ENCODE data around the gene ADAM12. TPM values are rescaled to one million over a fixed set of nuclear protein-coding genes. Genes with fewer than 3 reads are reported as not detected.

Gene ADAM12
- total RNA-seq, 2 donors from 2014 or later = 0.14 to 1.9 TPM

DNA sequence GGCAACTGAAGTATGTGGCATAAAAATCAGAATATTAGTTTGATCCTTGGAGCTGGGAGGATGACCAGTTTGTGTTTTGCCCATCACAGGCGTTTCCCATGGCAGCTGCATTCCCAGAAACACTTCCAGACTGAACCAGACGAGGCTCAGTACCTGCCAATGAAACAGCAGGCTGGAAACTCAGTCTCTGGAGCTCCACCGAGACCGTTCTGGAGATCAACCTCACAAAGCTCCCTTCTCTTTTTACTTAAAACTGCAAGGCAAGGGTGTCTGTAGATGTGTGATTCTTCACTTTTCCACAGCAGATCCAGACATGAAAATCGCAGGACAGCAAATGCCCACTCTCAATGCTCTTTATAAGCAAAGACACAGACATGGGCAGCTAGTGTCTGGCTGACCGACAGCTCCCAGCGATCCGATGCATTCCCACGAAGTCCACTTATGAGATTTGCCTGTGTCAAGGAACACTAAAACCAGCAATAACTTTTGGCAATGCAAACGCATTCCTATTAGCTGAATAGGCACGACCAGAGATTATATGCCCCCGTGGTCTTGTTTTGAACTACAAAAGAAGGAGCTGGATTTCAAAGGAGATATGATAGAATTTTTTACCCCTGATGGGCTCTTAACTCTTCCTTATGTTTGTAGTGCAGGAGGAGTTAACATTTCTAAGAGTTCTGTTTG is 72.6 kb downstream of the ADAM12 start:
- TF ChIP-seq POLR2A (IDR thresholded peaks at IDR 0.05) (no peak), CTCF (IDR thresholded peaks at IDR 0.05) (no peak), POLR2AphosphoS5 (IDR thresholded peaks at IDR 0.05) (no peak)
- no peaks in the 10 kb centered on the region for H3K9me3 ChIP-seq
- no peak overlapping the region for H3K4me3 ChIP-seq
- WGBS = 15% methylated on average over 12 of the region's 12 CpGs
- no peaks in the 10 kb centered on the region for H3K4me1 ChIP-seq (replicated peaks)
- H3K27ac ChIP-seq = no peak overlapping the region
- DNase-seq (ENCODE audit: low spot score) = no peak
- no peaks in the 10 kb centered on the region for H3K36me3 ChIP-seq
- intact Hi-C loops (cut with DNase I) = no loop called here
- no peaks in the 10 kb centered on the region for H3K27me3 ChIP-seq (replicated peaks; ENCODE audit: insufficient read depth)

DNA sequence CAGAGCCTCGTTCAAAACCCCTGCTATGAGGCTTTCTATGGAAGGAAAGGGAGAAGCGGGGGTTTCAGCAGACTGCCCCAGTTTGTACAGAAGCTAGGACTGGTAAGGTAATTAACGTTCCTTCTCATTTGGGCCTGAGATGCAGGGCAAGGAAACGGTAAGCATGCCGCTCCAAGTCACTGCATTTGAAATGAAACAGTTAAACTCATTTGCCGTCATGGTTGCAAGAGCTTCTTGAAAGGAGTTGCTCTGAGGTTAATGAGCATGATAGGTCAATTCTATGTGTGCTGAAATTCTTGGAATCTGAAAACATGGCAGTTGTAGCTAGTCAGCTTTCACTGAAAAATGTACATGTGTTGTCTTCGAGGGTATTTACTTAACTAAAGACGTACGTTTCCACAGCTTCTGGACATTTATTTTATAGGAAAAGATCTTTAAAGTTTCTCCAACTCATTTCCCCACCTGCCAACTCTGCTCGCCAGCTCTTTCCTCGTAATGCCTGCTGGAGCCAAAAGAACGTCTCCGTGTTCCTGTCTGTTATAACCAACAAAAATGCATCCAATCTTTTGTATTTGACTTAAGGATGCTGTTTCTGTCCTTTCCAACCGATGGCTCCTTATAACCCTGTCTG is 73.3 kb downstream of the ADAM12 start:
- no peaks in the 10 kb centered on the region for H3K27me3 ChIP-seq (replicated peaks; ENCODE audit: insufficient read depth)
- no peak for DNase-seq (ENCODE audit: low spot score)
- H3K9me3 ChIP-seq = no peaks in the 10 kb centered on the region
- no peak overlapping the region for H3K4me3 ChIP-seq
- H3K4me1 ChIP-seq (replicated peaks) = no peaks in the 10 kb centered on the region
- intact Hi-C loops (cut with DNase I) = no loop called here
- TF ChIP-seq CTCF (IDR thresholded peaks at IDR 0.05) (no peak), POLR2AphosphoS5 (IDR thresholded peaks at IDR 0.05) (no peak)
- H3K27ac ChIP-seq = no peak overlapping the region
- H3K36me3 ChIP-seq = no peaks in the 10 kb centered on the region
- 22% methylated on average over 14 of the region's 14 CpGs for WGBS

DNA sequence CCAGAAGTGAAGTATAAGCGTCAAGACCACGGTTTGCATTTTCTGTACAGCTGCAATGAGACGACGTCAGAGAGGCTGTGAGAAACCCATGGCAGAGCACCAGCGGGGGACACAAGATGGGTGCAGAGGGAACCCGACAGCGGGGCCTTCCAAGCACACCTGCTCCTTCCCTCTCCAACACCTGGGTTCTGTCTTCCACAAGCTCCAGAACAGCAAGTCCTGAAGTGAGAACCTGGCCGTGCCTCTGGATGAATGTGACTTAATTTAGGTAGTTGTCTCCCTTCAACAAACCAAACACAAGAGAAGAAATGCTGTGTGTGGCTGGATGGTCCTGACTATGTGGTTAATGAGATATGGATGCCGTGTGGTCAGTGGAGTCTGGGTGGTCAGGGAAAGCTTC is 76.1 kb downstream of the ADAM12 start:
- intact Hi-C loops (cut with DNase I) = no loop called here
- no peak for DNase-seq (ENCODE audit: low spot score)
- TF ChIP-seq POLR2AphosphoS5 (IDR thresholded peaks at IDR 0.05) (no peak), POLR2A (IDR thresholded peaks at IDR 0.05) (no peak), CTCF (IDR thresholded peaks at IDR 0.05) (no peak)

DNA sequence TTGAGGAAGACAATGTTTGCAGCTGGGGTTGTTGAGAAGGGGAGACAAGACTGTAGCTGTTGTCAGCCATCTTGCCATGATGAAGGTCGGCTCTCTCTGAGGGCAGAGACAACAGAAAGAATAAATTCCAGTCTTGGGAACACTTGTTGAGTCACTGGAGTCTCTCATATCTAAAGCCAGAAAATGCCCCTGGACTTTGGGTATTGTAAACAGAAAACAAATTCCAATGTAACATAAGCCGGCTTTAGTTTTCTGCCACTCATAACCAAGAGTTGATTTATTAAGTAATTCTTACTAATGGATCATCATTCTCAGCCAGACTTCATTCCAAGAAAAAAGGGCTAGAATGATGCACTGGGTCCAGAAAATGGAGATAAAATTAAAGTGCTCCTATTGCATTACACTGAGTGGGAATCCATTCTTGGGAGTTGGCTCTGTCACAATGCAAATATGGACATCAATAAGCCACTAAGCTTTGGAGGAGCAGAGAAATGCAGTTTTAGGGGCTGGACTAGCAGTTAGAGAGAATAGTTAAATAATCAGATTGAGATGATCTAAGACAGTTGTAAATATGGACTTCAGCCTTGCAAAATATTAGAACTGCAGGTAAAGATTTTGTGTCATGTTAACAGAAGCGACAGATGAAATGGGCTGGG is 78.9 kb downstream of the ADAM12 start:
- no peak overlapping the region for H3K4me3 ChIP-seq
- no peak overlapping the region for H3K27ac ChIP-seq
- H3K27me3 ChIP-seq (replicated peaks; ENCODE audit: insufficient read depth) = no peaks in the 10 kb centered on the region
- no peak for DNase-seq (ENCODE audit: low spot score)
- H3K9me3 ChIP-seq = no peaks in the 10 kb centered on the region
- TF ChIP-seq POLR2AphosphoS5 (IDR thresholded peaks at IDR 0.05) (no peak), POLR2A (IDR thresholded peaks at IDR 0.05) (no peak), CTCF (IDR thresholded peaks at IDR 0.05) (no peak)
- WGBS = 97% methylated on average over 3 of the region's 3 CpGs
- H3K36me3 ChIP-seq = no peaks in the 10 kb centered on the region
- intact Hi-C loops (cut with DNase I) = no loop called here
- no peaks in the 10 kb centered on the region for H3K4me1 ChIP-seq (replicated peaks)

More for the DNA sequence above, 76.1 kb downstream of the ADAM12 start:
- Histone ChIP-seq H3K36me3 (no peaks in the 10 kb centered on the region), H3K4me1 (replicated peaks) (no peaks in the 10 kb centered on the region), H3K27me3 (replicated peaks; ENCODE audit: insufficient read depth) (no peaks in the 10 kb centered on the region), H3K9me3 (no peaks in the 10 kb centered on the region), H3K4me3 (no peak overlapping the region), H3K27ac (no peak overlapping the region)
- 95% methylated on average over 9 of the region's 9 CpGs for WGBS

Data from prostate gland (tissue), 2 donors.